Measurements from ENCODE around the gene LRP8.

DNA sequence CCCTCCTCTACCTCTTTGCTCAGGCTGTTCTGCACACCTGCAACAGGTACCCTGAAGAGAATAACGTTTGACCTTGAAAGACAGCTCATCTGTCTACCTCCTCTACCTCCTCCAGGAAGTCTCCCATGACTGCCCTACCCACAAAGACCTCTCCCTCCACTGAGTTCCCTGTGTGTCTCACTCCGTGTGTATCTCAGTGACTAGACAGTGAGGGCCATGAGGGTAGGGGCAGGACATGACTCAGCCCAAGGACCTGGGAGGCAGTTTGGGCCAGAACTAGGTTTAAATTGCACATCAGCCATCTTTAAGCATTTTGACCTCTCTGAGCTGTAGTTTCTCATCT, 32.0 kb upstream of the LRP8 start:
- TF ChIP-seq, protein P1, sequence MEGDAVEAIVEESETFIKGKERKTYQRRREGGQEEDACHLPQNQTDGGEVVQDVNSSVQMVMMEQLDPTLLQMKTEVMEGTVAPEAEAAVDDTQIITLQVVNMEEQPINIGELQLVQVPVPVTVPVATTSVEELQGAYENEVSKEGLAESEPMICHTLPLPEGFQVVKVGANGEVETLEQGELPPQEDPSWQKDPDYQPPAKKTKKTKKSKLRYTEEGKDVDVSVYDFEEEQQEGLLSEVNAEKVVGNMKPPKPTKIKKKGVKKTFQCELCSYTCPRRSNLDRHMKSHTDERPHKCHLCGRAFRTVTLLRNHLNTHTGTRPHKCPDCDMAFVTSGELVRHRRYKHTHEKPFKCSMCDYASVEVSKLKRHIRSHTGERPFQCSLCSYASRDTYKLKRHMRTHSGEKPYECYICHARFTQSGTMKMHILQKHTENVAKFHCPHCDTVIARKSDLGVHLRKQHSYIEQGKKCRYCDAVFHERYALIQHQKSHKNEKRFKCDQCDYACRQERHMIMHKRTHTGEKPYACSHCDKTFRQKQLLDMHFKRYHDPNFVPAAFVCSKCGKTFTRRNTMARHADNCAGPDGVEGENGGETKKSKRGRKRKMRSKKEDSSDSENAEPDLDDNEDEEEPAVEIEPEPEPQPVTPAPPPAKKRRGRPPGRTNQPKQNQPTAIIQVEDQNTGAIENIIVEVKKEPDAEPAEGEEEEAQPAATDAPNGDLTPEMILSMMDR (IDR thresholded peaks at IDR 0.05) = no peak
- no peak for TF ChIP-seq POLR2A (IDR thresholded peaks at IDR 0.05)

All from stomach (tissue), 4 donors.